NCI-H2107 (cell line): ENCODE measurements around the gene NCLN.
"Not testable (repeated sequence)": the region's sequence is repeated elsewhere in the genome, so short reads cannot be mapped to it uniquely, and the experiment has no call there.

Experiments
- DNase-seq: peaks from one replicate; lab custom pipeline; 2025; lab: John Stamatoyannopoulos, UW

Gene NCLN

DNA sequence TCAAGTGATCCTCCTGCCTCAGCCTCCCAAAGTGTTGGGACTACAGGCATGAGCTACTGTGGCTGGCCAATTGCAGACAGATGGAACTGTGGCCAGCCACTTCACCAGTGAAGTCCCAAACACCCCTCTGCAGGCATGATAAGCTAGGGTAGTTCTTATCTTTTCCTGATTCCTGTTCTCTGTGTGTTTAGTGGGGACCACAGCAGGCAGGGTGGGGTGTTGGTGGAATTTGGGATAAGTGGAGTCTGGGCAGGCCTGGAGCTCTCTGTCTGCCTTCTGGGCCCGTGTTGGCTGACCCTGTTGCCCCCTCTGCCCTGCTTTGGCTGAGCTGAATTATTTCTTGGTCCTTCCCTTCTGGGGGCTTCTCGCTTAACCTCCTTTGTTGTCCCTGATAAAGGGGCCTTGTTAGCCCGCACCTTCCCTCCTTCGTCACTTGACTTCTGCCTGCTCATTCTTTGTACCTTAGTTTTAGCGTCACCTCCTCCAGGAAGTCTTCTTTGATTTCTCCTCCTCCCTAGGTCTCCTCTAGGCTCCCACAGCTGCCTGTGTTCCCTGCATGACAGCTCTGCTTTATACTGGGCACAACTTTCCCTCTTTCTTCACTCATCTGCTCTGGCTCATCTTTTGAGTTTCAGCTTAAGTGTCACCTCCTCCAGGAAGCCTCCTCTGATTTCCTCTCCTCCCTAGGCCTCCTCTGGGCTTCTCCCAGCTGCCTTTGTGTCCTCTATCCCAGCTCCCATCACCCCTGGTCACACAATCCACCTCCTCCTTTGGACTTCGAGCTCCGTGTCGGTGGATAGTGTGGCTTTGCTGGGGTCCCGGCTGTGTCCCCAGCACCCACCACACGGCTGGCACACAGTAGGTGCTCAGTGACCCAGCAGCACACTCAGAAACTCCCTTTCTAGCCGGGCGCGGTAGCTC is 1.7 kb upstream of the NCLN start:
- no peak for DNase-seq

- no peak for DNase-seq
Observed at GRCh38 chr19:3184847-3185460, 776 bp upstream of the NCLN start.

DNA sequence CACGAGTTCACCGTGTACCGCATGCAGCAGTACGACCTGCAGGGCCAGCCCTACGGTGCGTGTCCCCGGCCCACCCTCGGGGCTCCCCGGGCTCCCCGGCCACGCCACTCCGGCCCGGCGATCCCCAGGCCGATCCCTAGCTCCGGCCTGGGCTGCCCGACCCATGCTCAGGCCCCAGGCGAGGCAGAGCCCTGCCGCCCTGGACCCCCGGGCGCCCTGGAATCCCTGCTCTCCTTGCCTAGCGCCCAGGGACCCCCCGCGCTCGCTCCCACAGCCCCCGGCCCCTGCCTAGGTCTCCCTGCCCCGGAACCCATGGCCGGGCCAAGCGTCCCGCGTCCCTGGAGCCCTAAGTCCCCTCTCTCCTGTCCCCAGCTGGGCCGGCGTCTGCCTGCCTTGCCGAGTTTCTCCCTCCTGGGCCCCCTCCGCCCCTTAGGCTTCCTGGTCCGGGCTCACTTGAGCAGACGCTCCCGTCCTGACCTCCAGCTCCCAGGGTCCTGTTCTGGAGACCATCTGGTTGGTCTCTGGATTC is 494 bp downstream of the NCLN start:
- no peak for DNase-seq

DNA sequence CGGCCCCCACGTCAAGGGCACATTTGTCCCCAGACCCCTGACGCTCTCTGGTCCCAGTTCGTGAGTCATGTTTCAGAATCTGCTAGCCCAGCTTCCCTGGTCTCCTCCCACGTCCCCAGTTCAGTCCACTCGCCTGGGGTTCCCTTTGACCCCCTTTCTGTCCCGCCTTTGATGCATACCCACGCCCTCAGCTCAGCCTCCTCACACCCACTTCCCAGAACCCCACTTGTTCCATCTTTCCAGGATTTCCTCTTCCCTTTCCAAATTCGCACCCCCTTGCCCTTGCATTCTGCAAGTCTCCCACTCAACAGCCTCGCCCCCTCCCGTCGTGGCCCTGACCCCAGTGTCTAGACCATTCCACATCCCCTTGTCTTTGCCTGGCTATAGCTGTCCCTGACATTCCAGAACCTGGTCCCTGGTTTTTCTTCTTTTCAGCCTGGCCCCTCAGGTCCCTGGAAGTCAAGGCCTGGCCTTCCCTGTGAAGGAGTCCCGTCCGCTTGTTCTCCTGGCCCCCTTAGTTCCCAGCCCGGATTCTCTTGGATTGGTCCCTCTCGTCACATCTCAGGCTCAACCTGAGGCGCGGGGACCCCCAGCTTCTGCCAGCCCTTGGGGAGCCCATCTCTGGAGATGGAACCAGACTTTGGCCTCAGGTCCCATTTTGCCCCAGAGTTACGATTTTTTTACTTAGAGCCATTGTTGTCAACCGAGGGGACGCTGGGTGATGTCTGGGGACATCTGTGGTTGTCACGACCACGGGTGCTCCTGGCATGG is 1.3 kb downstream of the NCLN start:
- DNase-seq: no peak

DNA sequence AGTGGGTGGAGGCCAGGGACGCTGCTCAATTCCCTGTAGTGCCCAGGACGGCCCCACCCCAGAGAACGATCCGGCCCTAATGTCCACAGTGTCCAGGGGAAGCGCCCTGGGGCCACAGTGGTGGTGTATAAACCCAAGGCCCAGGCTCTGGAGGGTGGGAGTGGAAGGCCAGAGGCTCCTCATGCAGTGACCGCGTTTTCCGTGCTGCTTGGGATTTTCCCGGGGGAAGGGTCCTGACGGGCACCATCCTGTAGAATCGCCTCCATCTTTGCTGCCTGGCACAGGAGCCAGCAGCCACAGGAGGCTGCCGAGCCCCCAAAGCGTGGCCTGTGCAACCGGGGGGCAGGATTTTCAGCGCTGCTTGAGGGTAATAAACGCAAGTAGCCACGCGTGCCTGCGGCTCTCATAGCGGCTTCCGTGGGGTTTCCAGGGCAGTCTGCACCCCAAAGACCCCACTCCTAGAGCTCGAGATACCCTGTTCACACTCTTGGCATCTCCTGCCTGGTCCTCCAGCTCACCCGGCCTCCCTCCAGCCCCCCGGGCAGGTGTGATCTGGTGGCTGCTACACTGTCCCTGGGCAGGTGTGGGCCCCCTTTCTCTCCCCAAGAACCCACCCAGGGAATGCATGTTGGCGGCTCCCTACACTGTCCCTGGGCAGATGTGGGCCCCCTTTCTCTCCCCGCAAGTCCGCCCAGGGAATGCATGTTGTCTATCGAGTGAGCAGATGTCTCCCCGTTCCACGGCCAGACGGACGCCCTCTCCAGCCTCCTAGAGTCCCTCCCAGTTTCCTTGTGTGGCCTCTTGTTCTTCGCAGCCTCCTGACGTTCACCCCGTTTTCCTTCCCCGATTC is 2.2 kb downstream of the NCLN start:
- no peak for DNase-seq

GRCh38 chr19:3188627-3189596 is 3.2 kb downstream of the NCLN start:
- no peak for DNase-seq

GRCh38 chr19:3189702-3190469 is 4.2 kb downstream of the NCLN start:
- no peak for DNase-seq

DNA sequence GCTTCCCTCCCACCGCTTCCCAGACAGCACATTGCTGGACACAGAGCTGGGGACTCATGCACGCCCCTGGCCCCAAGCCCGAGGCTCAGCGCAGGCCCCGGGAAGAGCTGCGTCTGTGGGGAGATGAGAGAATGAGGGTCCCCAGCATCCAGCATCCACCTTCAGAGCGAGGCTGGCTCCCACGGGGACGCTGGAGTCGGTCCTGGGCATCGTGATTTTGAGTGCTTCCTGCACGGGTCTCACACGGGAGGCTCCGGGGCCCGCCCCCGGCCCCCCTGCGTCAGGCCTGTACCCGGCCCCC is 4.7 kb downstream of the NCLN start:
- DNase-seq: no peak

DNA sequence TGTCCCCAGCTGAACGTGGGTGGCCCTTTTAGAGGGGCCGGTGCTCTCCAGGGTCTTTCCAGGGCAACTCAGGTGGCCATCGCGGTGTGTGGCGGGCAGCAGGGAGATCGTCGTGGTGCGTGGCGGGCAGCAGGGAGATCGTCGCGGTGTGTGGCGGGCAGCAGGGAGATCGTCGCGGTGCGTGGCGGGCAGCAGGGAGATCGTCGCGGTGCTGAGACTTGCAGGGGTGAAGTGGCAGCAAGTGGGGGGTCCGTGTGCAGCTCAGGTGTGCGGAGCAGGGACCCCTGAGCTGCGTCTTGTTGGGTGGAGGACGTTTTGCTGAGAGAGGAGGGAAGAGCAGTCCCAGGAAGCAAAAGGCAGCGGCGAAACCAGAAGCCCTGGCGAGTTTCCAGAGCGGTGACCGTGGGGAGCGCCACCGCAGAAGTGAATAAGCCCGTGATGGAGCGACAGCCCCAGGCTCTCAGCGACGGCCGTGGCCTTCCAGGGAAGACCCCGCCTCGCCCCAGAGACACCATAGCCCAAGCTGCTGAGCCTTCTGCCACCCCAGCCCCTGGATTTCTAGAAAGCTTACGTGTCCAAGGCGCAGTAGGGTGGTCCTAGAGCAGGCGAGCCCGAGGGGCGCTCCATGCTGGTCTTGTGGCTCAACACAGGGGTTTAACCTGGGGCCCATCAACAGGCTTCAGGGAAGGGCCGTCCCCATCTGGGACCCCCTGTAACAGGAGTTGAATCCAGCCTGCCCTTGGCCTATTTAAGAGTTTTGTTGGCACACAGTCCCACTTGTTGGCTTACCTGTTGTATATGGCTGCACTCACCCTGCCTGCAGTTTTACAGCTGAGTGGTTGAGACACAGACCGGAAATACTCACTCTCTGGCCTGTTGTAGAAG is 5.4 kb downstream of the NCLN start:
- no peak for DNase-seq

- not testable (repeated sequence) for DNase-seq
Observed at GRCh38 chr19:3191806-3192104, 6.0 kb downstream of the NCLN start.

DNA sequence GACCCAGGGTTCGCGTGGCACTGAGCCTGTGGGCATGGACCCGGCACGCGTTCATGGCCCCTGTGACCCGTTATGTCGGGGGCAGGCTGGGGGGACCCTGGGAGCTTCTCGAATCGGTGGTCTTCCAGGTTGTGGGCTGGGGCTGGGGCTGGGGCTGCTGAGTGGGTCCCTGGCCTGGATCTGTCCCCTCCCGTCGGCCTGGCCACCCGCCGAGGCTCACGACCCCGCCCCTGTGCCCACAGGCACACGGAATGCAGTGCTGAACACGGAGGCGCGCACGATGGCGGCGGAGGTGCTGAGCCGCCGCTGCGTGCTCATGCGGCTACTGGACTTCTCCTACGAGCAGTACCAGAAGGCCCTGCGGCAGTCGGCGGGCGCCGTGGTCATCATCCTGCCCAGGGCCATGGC is 6.5 kb downstream of the NCLN start:
- DNase-seq: no peak

DNA sequence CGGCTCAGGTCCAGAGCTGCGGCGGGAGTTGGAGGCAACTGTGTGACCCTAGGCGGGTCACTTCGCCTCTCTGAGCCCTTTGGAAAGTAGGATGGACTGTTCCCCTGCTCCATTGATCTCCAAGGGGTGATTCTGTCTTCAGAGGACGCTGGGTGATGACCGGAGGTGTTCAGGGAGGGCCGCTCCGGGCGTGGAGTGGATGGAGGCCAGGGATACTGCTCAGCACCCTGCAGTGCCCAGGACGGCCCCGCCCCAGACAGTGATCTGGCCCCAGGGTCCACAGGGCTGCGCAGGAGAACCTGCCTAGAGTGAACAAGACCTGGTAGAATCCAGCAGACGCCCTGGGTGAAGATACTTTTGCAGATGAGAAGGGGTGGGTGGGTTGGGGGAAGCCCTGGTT is 7.0 kb downstream of the NCLN start:
- DNase-seq: no peak

- no peak for DNase-seq
Observed at GRCh38 chr19:3193256-3194105, 7.8 kb downstream of the NCLN start.

GRCh38 chr19:3194106-3195087 is 8.7 kb downstream of the NCLN start:
- no peak for DNase-seq

DNA sequence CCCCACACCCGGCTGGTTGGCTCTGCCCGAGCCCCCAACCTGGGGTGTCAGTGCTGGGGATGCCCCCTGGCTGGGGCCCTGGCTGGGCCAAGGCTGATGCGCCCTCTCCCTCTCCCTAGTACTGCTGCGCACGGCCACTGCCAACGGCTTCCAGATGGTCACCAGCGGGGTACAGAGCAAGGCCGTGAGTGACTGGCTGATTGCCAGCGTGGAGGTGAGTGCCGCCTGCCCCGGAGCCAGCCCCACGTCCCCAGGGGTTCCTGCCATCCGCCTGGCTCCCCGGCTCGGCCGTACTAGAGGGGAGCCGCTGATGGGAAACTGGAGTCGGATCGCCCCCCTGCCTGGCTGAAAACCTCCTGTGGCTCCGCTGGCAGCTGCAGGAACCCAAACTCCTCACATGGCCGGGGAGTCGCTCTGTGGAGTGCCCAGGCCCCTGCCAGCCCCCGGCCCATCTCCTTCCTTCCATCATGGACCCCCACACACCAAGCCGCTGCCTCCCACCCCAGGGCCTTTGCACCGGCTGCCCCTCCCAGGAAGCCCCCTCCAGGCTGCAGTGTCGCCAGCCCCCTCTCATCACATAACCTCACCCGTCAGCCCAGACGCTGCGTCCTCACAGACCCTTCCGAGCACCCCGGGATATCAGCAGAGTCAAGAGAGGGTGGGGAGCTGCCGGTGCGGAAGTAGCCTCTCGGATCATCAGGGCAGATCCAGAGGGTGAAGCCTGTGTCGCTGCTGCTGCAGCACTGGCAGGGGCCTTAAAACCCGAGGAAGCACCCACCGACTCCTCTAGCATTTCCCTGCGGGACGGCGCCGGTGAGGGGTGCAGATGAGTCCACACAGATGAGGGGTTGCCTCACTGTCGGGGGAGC is 10.6 kb downstream of the NCLN start:
- no peak for DNase-seq

DNA sequence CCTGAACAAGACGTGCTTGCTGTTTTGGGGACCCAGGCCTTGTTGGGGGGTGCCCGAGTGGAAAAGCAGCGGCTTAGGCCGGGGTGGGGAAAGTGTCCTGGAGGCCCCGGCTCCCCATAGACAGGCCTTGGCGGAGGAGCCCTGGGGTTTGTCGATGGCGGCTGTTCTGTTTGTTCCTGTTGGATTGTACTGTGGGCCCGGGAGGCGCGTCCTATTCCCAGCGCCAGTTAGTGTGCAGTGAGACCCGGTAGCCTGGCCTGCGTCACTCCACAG is 11.1 kb downstream of the NCLN start:
- DNase-seq: no peak
